ENCODE data around the gene HES5.

The HES5 gene

DNA sequence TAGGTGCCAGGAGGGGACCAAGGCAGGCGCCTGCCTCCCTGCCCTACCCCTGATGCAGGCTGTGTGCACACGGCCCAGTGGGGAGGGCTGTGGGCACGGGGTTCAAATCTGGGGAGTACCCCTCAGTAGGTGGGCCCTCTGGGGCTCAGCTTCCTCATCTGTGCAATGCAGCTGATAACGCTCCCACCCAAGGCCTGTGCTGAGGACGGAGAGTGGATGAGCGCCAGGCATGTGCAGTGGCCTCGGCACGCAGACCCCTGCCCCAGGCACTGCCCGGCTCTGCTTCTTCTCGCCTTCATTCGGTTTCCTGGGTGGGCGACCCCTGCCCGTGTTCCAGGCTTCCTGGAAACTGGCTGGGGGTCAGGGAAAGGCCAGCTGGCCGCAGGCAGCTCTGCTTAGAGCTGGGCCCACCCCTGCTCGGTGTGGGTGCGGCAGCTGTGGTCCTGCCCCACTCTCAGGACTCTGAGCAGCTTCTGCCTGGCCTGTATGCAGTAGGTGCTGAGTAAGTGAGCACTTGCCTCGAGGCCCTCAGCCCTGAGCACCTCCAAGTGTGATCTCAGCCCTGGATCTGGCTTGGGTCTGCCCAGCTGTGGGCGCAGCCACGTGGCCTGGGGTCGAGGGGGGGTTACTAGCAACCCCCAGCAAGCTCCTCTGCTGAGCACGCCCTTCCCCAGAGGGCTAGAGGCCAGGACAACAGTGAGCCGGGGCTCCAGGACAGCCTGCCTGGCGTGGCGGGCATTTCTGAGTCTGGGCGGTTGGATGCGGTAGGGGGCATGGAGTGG, 14.2 kb upstream of the HES5 start:
- TF ChIP-seq, protein P1, sequence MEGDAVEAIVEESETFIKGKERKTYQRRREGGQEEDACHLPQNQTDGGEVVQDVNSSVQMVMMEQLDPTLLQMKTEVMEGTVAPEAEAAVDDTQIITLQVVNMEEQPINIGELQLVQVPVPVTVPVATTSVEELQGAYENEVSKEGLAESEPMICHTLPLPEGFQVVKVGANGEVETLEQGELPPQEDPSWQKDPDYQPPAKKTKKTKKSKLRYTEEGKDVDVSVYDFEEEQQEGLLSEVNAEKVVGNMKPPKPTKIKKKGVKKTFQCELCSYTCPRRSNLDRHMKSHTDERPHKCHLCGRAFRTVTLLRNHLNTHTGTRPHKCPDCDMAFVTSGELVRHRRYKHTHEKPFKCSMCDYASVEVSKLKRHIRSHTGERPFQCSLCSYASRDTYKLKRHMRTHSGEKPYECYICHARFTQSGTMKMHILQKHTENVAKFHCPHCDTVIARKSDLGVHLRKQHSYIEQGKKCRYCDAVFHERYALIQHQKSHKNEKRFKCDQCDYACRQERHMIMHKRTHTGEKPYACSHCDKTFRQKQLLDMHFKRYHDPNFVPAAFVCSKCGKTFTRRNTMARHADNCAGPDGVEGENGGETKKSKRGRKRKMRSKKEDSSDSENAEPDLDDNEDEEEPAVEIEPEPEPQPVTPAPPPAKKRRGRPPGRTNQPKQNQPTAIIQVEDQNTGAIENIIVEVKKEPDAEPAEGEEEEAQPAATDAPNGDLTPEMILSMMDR (IDR thresholded peaks at IDR 0.05; ENCODE audit: extremely low read depth, insufficient read depth, missing control alignments), result no peak
- DNase-seq (ENCODE audit: low spot score), result no peak
- in situ Hi-C loops (cut with MboI; ENCODE audit: low pct_unique_long_range_greater_than_20kb, low sequenced_read_pairs, unreplicated experiment), result loop anchor here (10.0 to 25.0 kb wide), 2 partner anchors 129 to 357 kb away; partner anchors contain the start of genes FAAP20 and PEX10

DNA sequence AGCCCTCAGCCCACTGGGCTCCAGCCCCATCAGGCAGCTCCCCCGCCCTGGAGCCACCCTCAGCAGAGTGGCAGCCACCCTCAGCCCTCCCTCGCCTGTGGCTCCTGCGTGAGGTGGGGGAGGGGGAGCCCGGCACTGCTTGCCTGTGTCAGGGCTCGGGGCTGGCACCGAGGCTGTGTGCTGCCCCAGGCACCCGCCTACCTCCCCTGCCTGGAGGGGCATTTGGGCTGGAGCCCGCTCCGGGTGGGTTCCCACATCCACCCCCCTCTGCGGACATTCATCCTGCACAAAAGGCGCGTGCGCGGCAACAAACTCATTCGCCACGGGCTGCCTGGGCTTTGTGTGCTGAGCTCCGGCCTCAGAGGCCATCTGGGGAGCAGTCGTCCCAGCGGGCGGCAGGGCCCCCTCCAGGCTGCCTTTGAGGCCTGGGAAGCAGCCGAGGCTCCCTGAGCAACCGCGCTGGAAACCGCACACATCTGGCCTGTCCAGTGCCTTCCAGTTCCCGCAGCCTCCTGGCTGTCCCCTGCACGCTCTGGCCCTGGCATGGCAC, 13.6 kb upstream of the HES5 start:
- TF ChIP-seq, protein P1 (IDR thresholded peaks at IDR 0.05; ENCODE audit: extremely low read depth, insufficient read depth, missing control alignments), result no peak
- DNase-seq (ENCODE audit: low spot score), result no peak
- in situ Hi-C loops (cut with MboI; ENCODE audit: low pct_unique_long_range_greater_than_20kb, low sequenced_read_pairs, unreplicated experiment), result loop anchor here (10.0 to 25.0 kb wide), 2 partner anchors 129 to 356 kb away; partner anchors contain the start of genes FAAP20 and PEX10

DNA sequence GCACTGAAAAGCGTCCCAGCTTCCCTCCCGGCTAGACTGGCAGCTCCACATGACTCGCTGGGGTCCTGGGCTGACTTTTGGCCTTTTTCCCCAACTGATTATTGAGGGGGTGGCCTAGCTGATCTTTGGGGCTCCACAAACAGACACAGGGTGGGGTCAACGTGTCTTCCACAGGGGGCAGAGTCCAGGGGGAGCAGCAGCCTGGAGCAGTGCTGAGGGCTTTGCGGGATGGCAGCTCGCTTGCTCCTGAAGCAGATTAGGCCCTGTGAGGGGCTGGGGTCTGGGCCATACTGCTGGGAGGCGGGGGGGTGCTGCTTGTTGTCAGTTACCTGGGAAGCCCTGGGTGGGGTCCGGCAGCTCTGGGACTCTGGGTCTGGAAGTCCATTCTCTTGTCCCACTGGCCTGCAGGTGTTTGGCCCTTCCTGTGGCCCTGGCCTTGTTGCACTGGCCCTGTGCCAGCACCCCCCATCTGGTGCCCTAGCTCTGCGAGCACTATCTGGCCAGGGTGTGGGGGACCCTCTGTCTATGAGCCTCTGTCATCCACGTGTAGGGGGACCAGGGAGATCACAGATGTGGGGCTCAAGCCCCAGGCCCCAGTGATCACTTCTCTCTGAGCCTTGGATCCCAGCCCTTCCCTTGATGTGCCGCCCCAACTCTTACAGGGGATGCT, 12.3 kb upstream of the HES5 start:
- TF ChIP-seq, protein P1 (IDR thresholded peaks at IDR 0.05; ENCODE audit: extremely low read depth, insufficient read depth, missing control alignments), result no peak
- DNase-seq (ENCODE audit: low spot score), result no peak
- in situ Hi-C loops (cut with MboI; ENCODE audit: low pct_unique_long_range_greater_than_20kb, low sequenced_read_pairs, unreplicated experiment), result loop anchor here (10.0 to 25.0 kb wide), 2 partner anchors 128 to 355 kb away; partner anchors contain the start of genes FAAP20 and PEX10

DNA sequence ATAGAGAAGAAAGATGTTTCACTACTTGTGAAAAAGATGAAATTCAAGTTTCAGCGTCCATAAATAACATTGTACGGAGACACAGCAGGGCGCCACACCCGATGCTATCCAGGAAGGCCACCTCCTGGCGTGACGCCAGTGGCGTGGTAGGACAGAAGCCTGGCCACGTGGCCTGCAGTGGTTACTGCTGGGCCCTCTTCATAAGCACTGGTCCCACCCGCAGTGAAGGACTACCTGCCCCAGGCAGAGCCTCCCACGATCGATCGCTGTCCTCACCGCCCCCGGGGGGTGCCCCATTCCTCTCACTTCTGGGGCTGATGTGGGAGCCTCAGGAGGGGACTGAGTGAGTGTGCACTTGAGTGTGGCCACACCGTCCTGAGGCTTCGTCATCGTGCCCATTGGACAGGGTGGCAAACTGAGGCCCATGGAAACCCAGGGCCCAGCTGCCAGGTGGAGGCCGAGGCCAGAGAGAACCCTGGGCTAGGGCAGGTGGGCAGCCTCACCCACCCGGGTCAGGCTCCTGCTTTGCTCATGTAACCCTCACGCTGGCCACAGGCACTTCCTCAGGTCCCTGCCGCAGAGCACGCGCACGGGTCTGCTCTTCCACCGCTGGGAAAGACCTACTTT, 11.7 kb upstream of the HES5 start:
- in situ Hi-C loops (cut with MboI; ENCODE audit: low pct_unique_long_range_greater_than_20kb, low sequenced_read_pairs, unreplicated experiment), result loop anchor here (10.0 to 25.0 kb wide), 2 partner anchors 127 to 354 kb away; partner anchors contain the start of genes FAAP20 and PEX10
- TF ChIP-seq, protein P1 (IDR thresholded peaks at IDR 0.05; ENCODE audit: extremely low read depth, insufficient read depth, missing control alignments), result no peak
- DNase-seq (ENCODE audit: low spot score), result no peak

DNA sequence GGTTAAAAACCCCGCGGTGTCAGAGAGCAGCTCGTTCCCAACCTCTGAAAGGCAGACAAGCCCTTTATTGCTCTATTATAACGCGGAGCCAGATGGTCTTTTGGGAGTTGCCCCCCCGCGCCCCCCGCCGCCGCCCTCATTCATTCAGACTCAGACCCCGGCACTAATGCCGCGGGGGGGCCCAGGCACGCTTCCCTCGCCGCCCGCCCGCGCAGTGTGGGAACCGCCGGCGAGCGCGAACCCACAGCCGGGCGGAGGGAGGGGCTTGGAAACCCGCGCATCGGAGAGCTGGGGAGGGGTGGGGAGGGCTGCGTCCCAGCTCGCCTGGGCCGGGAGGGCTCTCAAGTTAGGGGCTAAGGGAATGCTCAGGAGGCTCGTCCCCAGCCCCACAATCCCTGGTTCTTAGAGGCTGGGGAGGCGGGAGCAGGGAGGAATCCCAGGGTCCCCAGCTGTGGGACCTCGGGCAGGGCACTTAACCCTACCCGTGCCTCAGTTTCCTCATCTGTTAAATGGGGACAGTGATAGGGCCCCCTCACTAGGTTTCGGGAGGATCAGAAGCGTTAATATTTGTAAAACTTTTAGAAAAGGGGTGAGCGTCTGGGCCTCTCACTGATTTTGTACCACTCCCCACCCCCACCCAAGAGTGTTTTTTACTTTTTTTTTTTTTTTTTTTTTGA, 10.9 kb upstream of the HES5 start:
- in situ Hi-C loops (cut with MboI; ENCODE audit: low pct_unique_long_range_greater_than_20kb, low sequenced_read_pairs, unreplicated experiment), result loop anchor here (10.0 to 25.0 kb wide), 2 partner anchors 126 to 354 kb away; partner anchors contain the start of genes FAAP20 and PEX10
- no peak for DNase-seq (ENCODE audit: low spot score)
- TF ChIP-seq, protein P1 (IDR thresholded peaks at IDR 0.05; ENCODE audit: extremely low read depth, insufficient read depth, missing control alignments), result no peak

All from GM13977 (cell line).